ENCODE measurements around the gene GUK1.

GUK1 gene

DNA sequence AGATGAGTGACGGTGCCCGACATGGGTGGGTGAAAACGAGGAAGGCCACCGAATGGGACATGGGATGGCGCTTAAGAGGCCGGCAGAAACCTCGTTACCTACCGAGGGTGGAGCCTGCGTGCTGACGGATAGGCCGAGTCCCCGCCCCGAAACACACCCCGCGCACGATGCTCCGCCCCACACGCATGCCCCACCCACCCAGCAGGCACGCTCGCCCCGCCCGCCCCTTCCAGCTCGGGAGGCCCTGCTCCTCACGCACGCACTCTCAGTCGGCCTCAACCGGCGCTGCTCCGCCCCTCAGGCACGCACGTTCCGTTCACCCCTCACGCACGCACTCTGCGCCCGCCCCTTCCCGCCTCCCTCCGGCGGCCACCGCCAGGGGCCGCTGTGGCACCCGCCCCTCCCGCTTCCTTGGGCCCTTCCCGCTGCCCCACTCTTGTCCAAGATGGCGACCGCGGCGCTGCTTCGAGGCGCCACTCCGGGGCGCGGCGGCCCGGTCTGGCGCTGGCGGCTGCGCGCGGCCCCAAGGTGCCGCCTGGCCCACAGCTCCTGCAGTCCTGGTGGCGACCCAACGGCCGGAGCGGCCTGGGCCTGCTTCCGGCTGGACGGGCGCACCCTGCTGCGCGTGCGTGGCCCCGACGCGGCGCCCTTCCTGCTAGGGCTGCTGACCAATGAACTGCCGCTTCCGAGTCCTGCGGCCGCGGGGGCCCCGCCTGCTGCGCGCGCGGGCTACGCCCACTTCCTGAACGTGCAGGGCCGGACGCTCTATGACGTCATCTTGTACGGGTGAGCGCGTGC is 25.5 kb downstream of the GUK1 start, which contains the start of gene IBA57:
Gene IBA57, plus strand, starts transcription at position 433 of the 798 bp plus-strand sequence. Its CDS starts 13 bp downstream, at position 446.
- peak; percentile 100 for DNase-seq

DNA sequence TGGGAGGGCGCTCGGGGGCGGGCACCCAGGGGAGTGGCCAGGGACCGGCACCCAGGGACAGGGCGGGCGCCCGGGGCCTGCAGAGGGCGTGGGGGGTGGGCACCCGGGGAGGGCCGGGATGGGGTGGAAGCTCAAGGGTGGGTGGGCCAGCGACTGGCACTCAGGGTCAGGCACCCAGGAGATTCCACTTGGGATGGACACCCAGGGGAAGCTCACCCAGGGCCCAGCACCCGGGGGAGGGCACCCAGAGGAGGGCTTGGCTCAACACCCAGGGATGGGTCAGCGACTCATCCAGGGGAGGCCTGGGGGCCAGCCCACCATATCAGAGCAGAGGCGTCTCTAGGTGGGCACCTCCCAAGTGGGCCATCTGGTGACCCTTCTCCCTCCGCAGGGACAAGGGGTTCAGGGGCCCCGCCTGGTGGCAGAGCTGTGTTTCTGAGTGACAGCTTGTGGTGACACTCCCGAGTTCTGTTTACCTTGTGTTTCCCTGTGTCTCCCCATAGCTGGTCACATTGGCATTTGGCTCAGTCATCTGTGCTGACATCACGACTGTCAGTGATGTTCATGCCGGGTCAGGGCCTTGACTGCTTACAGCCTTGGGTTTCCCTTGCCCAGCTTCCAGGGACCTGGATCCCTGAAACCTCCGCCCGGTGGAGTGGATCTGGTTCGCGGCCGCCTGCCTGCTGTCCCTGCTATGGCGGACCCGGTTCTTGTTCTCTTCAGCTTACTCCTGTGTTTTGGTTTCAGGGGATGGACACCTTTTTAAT is 26.3 kb downstream of the GUK1 start:
- DNase-seq, result peak; percentile 79

DNA sequence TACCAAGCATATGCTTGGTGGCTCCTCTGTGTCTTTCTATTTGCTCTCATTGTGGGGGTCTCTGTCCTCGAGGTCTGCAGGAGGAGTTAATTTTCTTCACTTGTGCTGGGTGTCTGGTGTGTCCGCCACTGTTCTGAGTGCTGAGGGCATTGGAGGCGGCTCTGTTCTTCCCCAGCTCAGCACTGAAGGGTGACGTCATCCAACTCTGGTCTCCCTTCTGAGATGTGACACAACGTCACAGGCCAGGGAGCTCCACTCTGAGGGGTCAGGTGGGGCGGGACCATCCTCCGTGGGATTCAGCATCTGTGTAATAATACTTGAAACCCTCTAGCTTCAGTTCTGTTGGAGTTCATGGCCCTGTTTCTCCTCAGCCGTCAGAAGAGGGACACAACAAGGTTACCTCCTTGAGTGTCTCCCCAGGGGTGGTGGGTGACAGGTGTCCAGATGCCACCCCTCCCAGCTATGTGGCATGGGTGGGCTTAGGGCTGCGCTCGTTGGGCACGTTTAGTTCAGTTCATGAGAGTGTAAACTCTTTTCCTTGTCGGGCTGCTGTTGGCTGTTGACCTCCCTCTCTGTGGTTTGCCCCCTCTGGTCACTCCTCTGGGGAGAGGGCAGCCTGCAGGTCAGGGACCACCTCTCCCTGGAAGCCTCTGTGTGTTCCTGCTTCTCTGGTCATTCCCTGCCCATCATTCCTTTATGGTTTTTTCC is 28.6 kb downstream of the GUK1 start:
- no peak for DNase-seq

DNA sequence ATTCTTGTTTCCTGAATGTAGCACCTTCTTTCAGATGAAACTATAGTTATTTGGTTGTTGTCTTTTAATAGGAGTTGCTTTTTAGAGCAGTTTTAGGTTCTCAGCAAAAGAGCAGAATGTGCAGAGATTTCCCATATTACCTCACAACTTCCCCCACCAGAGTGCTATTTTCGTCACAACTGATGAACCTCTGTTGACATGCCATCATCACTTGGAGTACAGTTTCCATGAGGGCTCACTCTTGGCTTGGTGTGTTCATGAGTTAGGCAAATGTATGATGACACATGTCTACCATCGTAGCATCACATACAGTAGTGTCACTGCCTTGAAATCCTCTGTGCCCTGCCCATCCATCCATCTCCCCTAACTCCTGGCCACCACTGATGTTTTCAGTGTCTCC is 29.3 kb downstream of the GUK1 start:
- no peak for DNase-seq

DNA sequence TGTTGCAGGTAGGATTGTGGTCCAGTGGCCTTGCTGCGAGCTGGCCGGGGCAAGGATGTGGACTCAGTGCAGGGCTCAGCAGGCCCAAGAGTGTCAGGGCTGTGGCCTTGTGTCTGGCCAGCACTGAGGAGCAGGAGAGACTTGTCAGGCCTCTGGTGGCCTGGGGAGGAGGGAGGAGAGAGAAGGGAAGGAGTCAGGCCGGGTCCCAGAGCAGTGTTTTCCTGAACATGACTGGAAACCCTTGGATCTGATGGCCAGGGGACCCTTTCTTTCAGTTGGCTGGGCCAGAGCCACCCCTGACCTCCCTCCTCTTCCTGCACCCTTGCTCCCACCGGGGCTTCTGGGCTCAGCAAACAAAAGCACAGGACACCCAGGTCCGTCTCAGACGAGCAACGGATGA is 30.6 kb downstream of the GUK1 start:
- no peak for DNase-seq

DNA sequence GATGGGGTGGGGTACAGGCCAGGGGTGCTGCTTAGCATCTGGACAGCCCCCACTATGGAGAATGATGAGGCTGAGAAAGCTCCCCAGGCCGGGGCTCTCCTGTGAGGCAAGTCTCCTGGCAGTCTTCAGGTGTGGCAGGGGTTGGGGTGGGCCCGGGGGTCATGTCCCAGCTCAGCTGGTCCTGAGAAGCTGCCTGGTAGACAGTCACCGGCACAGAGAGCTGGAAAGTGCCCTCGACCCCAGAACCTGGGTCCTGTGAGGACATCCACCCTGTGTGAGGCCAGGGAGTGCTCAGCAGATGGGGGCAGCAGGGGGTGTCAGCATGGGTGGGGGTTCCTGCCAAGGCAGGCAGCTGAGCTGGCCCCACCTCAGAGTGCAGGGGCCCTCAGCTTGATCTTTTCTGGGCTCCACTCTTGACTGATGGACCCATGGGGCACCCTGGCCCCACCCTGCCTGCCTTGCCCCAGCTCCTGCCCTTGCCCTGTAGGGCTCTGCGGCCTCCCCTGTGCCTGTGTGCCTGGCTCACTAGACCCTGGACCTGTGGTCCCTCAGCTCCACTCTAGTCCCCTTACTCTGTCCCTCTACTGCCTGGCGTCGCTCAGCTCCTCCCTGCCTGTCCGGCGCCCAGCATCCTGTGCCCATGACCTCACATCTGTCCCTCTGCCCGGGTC is 31.3 kb downstream of the GUK1 start:
- no peak for DNase-seq

DNA sequence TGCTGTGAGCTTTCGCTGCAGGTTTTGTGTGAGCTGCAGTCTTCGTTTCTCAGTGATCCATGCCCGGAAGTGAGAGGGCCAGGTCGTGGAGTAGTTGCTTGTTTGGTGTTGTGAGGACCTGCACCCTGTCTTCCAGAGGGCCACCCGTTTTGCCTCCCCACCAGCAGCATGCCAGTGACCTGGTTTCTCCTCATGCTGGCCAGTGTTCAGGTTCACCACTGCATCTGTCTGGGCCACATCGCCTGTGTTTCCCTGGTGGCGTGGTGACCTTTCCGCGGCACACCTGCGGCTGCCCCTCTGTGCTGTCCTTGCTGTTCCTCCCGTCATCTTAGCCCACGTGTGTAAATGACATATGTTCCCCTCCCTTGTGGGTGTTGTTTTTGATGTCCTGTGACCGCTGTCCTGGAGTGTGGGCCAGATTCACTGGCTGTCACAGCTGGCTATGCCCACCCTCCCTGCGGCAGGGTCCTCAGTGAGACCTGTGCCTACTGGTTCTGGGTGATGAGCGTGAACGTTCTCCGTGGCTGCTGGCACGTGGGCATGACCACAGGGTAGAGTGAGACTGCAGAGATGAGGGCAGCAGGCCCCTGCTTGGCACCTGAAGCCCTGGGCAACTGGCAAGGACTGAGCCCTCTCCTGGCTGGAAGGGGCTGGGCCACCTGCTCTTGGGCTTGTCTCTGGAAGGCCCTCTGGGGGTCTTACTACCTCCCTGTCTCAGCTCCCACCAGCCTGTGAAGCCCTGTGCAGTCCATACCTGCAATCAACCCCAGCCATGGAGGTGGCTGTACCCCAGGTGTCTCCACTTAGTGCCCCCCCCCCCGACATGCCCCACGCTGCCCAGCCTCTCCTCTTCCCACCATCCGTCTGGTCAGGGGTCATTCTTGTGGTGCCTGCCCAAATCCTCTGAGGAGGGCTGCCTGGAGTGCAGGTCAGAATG is 32.8 kb downstream of the GUK1 start:
- no peak for DNase-seq

DNA sequence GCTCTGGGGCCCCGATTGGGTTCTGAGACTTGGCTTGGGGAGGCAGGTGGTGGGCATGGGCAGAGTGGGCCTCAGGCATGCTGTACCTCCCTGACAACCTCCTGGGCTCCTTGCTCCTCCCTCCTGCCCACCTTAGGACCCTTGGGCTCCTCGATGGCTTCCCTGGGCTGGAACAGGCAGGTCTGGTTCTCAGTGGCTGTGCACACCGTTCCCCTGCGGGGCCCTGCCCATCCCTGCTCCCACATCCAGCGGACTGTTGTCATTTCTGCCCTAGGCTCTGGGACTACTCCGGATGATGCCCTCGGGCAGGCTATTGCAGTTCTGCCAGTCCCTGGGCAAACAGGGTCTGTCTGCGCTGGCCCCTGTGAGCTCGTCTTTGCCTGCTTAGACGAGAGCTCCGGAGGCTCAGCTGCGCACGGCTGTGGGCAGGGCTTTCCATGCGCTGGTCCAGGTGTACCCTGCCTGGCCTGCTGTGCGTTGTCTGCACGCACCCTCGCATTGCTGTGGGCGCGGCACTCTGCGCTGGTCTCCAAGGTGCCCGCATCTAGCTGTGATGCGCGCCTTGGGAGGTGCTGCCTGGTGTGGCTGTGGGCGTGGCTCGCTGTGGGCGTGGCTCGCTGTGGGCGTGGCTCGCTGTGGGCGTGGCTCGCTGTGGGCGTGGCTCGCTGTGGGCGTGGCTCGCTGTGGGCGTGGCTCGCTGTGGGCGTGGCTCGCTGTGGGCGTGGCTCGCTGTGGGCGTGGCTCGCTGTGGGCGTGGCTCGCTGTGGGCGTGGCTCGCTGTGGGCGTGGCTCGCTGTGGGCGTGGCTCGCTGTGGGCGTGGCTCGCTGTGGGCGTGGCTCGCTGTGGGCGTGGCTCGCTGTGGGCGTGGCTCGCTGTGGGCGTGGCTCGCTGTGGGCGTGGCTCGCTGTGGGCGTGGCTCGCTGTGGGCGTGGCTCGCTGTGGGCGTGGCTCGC is 33.7 kb downstream of the GUK1 start:
- DNase-seq, result peak; percentile 40

DNA sequence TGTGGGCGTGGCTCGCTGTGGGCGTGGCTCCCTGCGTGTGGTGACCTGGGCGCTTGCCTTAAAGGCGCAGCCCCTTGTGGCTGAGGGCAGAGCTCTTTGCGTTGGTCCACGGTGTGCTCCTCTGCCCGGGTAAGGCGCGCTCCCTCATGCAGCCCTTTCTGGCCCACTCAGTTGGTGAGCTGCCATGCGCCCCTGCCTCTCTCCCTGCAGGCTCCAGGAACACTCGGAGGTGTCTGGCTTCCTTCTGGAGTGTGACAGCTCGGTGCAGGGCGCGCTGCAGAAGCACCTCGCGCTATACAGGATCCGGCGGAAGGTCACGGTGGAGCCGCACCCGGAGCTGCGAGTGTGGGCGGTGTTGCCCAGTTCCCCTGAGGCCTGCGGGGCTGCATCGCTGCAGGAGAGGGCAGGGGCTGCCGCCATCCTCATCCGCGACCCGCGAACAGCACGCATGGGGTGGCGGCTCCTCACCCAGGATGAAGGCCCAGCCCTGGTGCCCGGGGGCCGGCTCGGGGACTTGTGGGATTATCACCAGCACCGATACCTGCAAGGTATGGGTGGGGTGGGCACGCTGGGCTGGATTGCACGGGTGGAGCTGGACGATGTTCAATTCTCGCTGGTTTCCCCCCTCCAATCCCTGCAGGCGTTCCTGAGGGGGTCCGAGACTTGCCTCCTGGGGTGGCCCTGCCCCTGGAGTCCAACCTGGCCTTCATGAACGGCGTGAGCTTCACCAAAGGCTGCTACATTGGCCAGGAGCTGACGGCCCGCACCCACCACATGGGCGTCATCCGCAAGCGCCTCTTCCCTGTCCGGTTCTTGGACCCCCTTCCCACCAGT is 34.6 kb downstream of the GUK1 start:
- DNase-seq, result peak; percentile 53

DNA sequence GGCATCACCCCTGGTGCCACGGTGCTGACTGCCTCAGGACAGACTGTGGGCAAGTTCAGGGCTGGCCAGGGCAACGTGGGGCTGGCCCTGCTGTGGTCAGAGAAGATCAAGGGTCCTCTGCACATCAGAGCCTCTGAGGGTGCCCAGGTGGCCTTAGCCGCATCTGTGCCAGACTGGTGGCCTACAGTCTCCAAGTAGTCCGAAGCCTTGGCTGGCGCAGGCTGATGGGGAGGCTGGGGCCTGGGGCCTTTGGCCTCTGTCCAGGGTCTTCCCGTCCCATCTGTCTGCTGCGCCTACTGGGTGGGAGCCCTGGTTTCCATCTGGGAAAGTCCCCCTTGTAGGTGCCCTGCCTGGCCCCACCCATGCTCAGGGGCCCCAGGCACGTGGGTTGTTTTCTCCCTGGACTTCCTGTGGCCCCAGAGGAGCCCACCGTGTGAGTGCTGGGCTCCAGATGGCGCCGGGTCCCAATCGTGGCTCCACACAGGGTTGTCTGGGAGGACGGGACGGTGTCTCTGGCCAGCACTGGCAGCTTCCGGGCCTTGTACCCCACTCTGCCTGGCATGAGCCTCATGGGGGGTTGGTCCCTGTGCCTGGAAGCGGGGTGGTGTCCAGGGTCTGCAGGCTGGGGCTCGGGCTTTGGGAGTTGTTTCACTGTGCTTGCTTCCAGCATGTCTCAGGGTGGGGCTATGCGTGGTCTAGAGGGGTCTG is 35.4 kb downstream of the GUK1 start:
- DNase-seq, result no peak

DNA sequence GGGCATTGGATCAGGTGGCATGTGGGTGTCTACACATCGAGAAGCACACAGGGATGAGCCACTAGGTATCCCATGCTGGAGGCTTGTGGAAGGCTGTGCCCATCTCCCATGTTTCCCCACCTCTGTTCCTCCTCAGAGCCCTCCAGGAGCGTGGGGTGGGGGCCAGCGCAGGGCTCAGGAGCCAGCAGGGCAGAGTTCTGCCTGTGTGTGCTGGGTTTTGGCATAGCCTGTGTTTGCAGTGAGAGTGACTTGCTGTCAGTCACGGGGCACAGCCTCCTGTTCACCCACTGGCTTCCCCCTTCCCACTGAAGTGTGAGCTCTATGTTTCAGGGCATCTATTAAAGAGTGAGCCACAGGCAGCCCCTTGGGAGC is 35.9 kb downstream of the GUK1 start:
- DNase-seq, result no peak

DNA sequence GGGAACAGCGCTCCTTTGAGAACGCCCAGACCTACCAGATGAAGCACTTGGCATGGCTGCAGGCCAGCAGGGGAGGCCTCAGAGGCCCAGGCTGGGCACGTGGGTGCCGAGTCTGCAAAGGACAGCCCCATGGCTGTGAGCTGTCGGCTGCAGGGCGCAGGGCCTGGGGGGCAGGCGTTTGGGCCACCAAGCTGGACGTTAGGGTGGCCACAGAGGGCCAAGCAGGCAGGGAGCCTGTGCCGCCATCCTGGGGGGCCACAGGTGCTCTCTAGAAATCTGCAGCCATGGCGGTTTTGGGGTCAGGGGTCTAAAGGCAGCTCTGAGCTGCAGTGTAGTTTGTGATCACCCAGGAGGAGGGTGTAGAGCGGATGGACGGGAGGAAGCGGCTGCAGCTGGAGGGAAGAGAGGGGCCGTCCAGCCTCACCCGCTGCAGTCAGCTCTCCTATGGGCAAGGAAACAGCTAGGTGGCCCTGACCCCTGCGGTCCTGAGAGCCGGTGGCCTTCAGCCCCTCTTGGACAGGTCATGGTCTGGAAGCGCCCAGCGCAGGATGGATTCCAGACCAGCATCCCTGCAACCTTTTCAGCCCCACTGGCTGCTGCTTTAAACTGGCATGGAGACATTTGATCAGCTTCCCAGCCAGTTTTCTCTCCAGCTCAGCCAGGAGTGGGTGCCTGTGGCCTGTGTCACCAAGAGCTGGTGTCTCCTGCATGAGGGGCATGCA is 36.5 kb downstream of the GUK1 start:
- no peak for DNase-seq

DNA sequence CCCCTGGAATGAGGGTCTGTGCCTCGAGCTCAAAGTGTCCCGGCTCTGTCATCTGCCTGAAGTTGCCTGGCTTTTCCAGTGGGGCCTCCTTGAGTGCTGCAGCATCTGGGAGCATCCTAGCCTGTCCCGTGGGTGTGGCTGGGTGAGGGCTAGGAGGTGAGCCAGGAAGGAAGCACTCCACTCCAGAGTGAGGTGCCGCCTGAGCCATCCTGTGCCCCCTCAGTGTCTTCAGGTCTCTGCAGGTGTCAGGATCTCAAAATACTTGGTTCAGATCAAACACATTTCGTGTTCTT is 37.0 kb downstream of the GUK1 start:
- no peak for DNase-seq

DNA sequence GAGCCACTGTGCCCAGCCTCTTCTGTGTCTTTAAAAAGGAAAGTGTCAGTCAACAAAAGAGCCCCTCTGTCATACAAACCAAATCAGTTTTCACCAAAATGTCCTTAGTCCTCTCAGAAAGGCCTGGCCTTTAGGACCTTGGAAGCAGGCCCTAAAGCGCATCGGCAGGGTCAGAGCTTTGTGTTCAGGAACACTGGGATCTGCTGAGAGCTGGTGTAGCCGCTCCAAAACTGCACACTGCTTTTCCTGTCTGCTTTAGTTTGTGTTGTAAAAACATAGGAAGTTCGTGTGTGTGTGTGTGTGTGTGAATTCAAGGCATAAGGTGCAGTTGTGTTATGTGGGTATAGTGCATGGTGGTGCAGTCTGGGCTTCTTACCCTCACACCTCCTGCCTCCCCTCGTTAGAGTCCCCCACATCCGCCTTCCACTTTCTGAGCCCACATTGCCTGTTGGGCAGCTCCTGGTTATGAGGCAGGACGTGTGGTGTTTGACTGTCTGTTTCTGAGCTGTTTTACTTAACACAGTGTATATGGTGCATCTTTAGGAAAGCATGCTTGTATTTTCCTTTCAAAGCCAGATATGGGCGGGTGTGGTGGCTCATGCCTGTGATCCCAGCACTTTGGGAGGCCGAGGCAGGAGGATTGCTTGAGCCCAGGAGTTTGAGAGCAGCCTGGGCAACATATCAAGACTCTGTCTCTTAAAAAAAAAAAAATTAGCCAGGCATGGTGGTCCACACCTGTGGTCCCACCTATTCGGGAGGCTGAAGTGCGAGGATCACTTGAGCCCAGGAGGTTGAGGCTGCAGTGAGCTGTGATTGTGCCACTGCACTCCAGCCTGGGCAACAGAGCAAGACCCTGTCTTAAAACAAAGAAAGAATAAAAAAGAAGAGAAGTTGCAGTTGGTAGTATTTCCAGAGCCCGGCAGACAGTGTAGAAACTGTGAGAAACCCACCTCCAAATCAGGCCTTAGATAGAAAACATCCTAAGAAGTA is 37.9 kb downstream of the GUK1 start:
- no peak for DNase-seq

DNA sequence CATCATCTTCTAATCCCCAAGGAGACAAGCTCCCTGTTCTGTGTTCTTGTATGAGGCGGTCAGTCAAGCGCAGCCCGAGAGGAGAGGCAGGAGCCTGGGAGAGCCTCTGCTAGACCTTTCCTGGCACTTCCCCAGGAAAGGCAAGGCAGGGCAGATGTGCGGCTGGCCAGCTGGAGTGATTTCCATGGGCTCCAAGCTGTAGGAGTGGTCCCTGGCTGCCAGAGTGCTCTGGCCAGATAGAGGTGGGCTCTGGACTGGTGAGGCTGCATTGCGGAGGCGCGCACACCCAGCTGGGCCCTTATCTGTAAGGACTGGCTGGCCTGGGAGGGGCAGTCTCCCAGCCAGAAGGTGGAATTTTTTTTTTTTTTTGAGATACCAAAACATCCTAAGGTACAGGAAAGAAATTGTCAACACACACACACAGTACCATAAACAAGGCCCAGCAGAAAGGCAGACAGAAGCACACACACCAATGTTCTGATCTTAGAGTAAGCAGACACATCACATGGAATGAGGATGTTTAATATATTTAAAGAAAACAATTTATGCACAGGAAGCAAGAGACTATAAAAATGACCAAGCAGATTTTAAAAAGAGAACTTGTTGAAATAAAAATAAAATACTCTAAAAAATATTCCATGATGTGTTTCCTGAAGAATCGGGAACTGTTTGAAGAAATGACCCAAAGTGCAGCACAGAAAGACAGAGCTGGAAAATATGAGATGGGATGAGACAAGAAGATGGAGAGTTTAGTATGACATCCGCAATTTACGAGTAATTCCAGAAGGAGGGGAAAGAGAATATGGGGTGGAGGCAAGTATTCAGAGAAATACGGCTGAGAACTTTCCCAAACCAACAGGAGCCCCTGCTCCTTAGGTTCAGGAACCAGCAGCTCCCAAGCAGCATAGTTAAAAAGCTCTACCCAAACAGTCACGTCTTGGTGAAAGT is 38.9 kb downstream of the GUK1 start:
- DNase-seq, result no peak

All from CD4-positive, alpha-beta T cell treated with Interleukin-10 for 1 hour (primary cell).